ENCODE data around the gene PIK3C3.

- no peak for TF ChIP-seq POLR2A (IDR thresholded peaks at IDR 0.05; ENCODE audit: low read length)
- TF ChIP-seq GATA1 (IDR thresholded peaks at IDR 0.05; ENCODE audit: low read depth, low read length): no peak
Measured at GRCh38 chr18:42024131-42024530, 69.1 kb downstream of the PIK3C3 start.

Measured in erythroblast (primary cell).